ENCODE results near the gene AAK1.

DNA sequence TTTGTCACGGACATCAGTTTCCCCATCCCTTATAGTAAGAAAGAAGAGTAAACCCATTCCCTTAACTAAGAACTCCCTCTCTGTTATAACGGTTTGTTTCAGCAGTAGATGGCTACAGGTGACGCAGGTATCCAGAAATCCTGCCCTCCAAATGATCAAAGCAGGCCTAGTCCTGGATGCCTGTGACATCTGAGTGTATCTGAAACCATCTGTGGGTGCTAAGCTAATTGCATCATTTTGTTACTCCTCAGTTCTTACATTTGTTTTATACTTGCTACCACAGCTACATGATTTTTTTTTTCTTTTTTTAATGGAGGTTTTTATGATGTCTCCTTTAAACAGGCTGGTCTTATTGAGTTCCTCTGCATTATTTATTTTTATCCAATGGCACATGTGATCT, 55.1 kb downstream of the AAK1 start:
- no peak for TF ChIP-seq CTCF (IDR thresholded peaks at IDR 0.05)
- TF ChIP-seq POLR2AphosphoS5 (IDR thresholded peaks at IDR 0.05; ENCODE audit: insufficient read depth in 1 of 2, low read depth in 1 of 2), result no peak
- no peak for TF ChIP-seq POLR2A (IDR thresholded peaks at IDR 0.05)
